Neuron (in vitro differentiated cells): Measurements from ENCODE around the gene TAF12.
"Not testable (repeated sequence)": the region's sequence is repeated elsewhere in the genome, so short reads cannot be mapped to it uniquely, and the experiment has no call there.

Experiments
- H2AFZ ChIP-seq: one replicate; pipeline ENCODE4 v1.6.1; 2013; ENCODE audit warnings: low read depth, mild to moderate bottlenecking, inconsistent platforms, low read length, moderate library complexity
- H3K27me3 ChIP-seq: one replicate; pipeline ENCODE4 v1.6.1; 2013; ENCODE audit warnings: low read length; ENCODE audit not compliant: insufficient read depth
- H3K36me3 ChIP-seq: one replicate; pipeline ENCODE4 v1.6.1; 2013; ENCODE audit warnings: low read length; ENCODE audit not compliant: insufficient read depth
- H3K4me1 ChIP-seq: one replicate; pipeline ENCODE4 v1.6.1; 2013; ENCODE audit warnings: low read length; ENCODE audit not compliant: insufficient read depth
- H3K4me3 ChIP-seq: 2 replicates; pipeline ENCODE4 v1.5.1; 2013; ENCODE audit warnings: mild to moderate bottlenecking, low read length, moderate library complexity
- H3K9me3 ChIP-seq: one replicate; pipeline ENCODE4 v1.6.1; 2013; ENCODE audit warnings: low read length

Gene TAF12

DNA sequence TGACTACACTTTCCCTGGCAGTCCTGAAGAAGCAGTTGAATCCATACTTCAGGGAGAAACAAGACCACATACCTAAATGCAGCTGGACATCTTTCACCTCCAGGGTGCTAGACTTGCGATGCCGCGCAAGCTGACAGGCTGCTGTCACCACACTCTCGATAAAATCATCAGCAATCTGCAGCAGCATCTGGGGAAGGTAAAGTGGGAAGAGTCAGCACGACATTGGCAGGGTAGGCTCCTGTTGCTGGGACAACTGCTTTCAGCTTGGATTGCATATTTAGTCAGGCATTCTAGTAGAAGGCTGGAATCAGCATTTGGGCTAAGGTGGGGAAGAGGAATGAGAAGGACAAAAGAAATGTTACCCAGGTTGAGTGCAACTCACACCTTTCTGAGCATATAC is 29.7 kb downstream of the TAF12 start:
- peaks cover 39% of the 10 kb centered on the region for H3K36me3 ChIP-seq
- no peaks in the 10 kb centered on the region for H3K9me3 ChIP-seq
- no peaks in the 10 kb centered on the region for H3K27me3 ChIP-seq
- no peak overlapping the region for H2AFZ ChIP-seq
- H3K4me3 ChIP-seq: no peak overlapping the region
- no peaks in the 10 kb centered on the region for H3K4me1 ChIP-seq

DNA sequence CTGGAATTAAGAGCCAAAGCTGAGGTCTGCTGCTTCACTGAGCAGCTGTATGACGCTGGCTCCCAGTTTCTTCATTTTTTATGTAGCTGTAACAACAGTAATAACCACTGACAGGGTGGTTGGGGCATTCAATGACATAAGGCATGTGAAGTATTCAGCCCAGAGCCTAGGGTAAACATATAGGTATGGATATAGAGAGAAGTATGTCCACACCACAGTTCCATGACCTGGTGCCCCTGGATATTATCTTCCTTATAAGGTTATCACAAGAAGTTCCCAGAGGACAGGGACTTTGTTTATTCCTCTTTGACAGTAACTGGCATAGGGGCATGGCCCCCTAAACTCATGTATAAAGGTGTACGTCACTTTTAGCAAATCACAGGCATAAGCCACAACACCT is 36.1 kb downstream of the TAF12 start:
- no peaks in the 10 kb centered on the region for H3K27me3 ChIP-seq
- H3K36me3 ChIP-seq: peaks cover 39% of the 10 kb centered on the region
- no peak overlapping the region for H2AFZ ChIP-seq
- no peaks in the 10 kb centered on the region for H3K4me1 ChIP-seq
- H3K4me3 ChIP-seq: no peak overlapping the region
- no peaks in the 10 kb centered on the region for H3K9me3 ChIP-seq

- H3K4me1 ChIP-seq: no peaks in the 10 kb centered on the region
- no peaks in the 10 kb centered on the region for H3K27me3 ChIP-seq
- H2AFZ ChIP-seq: no peak overlapping the region
- no peak overlapping the region for H3K4me3 ChIP-seq
- H3K9me3 ChIP-seq: no peaks in the 10 kb centered on the region
- peaks cover 28% of the 10 kb centered on the region for H3K36me3 ChIP-seq
These were observed 37.9 kb downstream of the TAF12 start for GRCh38 chr1:28604962-28605361.

DNA sequence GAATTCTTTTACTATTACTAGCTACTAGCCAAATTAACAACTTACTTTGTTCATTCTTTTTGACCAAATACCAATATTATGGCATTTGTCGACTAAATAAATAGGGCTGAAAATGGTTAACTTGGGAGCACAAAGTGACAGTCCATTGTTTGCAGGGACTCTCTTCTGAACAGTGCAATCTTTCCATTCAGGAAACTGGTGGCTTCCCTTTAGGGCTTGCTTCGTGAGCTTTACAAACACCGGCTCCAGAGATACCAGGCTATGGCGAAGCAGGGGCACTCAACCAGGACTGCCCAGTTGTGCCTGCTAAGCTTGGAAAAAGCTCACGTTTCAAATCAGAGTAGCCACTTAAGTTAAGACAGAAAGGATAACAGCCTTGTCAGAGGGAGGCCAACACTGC is 38.5 kb downstream of the TAF12 start:
- no peak overlapping the region for H2AFZ ChIP-seq
- no peak overlapping the region for H3K4me3 ChIP-seq
- H3K9me3 ChIP-seq: no peaks in the 10 kb centered on the region
- peaks cover 28% of the 10 kb centered on the region for H3K36me3 ChIP-seq
- no peaks in the 10 kb centered on the region for H3K27me3 ChIP-seq
- no peaks in the 10 kb centered on the region for H3K4me1 ChIP-seq

DNA sequence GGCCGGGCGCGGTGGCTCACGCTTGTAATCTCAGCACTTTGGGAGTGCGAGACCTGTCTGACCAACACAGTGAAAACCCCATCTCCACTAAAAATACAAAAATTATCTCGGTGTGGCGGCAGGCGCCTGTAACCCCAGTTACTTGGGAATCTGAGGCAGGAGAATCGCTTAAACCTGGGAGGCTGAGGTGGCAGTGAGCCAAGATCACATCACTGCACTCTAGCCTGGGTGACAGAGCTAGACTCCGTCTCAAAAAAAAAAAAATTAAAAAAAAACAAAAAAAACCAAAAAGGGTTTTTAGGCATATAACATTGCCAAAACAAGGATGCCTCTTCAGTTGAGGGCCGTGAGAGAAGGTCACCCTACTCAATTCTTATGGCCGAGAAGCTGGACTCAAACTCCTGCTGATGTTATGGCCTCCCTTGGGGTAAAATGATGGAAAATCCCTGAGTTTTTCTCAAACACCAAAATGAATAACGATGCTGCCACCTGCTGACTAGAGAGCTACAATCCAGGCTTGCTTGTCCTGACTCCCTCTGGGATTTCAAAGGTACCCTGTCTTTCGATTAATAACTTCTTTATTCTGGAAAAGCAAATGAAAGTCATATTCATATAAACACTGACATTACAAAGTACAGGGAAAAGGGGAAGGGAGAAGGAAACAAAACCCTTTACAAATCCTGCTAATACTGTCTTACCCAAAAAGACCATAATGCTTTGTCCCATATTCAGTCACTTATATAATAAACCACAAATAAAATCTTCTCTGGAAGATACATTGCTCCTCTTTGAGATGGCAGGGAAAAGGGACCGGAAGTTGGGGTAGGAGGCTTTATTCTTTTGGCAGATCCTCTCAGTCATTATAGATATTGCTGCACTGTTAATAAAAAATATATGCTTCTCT is 40.1 kb downstream of the TAF12 start:
- Histone ChIP-seq H3K27me3 (no peaks in the 10 kb centered on the region), H3K4me3 (no peak overlapping the region), H2AFZ (no peak overlapping the region), H3K9me3 (no peaks in the 10 kb centered on the region), H3K36me3 (peaks cover 28% of the 10 kb centered on the region), H3K4me1 (no peaks in the 10 kb centered on the region)

- no peak overlapping the region for H2AFZ ChIP-seq
- no peaks in the 10 kb centered on the region for H3K27me3 ChIP-seq
- peaks cover 19% of the 10 kb centered on the region for H3K36me3 ChIP-seq
- no peaks in the 10 kb centered on the region for H3K9me3 ChIP-seq
- H3K4me1 ChIP-seq: no peaks in the 10 kb centered on the region
- H3K4me3 ChIP-seq: no peak overlapping the region
These were observed 41.2 kb downstream of the TAF12 start for GRCh38 chr1:28601696-28602095.

GRCh38 chr1:28596276-28596675 is 46.6 kb downstream of the TAF12 start:
- not testable (repeated sequence) for H3K9me3 ChIP-seq, H3K27me3 ChIP-seq, H3K4me1 ChIP-seq, H2AFZ ChIP-seq, H3K4me3 ChIP-seq, H3K36me3 ChIP-seq

GRCh38 chr1:28595412-28596191 is 47.3 kb downstream of the TAF12 start:
- Histone ChIP-seq H3K9me3 (no peaks in the 10 kb centered on the region), H3K4me3 (no peak overlapping the region), H3K4me1 (no peaks in the 10 kb centered on the region), H3K36me3 (peaks cover 2% of the 10 kb centered on the region), H3K27me3 (no peaks in the 10 kb centered on the region), H2AFZ (no peak overlapping the region)

GRCh38 chr1:28594686-28595411 is 48.0 kb downstream of the TAF12 start:
- H3K36me3 ChIP-seq, H3K4me3 ChIP-seq, H2AFZ ChIP-seq, H3K9me3 ChIP-seq, H3K4me1 ChIP-seq, H3K27me3 ChIP-seq: not testable (repeated sequence)

DNA sequence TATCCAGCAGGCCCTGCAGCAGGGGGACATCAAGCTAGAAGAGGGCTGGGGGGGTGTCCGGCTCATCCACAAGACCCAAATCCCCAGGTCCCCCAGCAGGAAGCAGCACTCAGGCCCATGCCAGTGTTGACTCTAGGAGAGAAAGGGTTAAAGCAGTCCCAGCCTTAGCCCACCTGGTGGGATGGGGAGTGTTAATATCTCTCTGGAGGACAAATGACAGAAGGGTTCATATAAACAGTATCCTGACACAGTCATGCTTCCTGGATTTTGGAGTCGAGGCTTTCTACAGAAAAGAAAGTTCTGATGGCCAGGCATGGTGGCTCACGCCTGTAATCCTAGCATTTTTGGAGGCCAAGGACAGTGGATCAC is 48.9 kb downstream of the TAF12 start:
- not testable (repeated sequence) for H2AFZ ChIP-seq, H3K9me3 ChIP-seq, H3K4me1 ChIP-seq, H3K4me3 ChIP-seq, H3K27me3 ChIP-seq, H3K36me3 ChIP-seq

- H3K27me3 ChIP-seq: no peaks in the 10 kb centered on the region
- H3K4me1 ChIP-seq: no peaks in the 10 kb centered on the region
- H3K4me3 ChIP-seq: peak overlapping the region; percentile 21
- no peak overlapping the region for H2AFZ ChIP-seq
- H3K36me3 ChIP-seq: peaks cover 2% of the 10 kb centered on the region
- no peaks in the 10 kb centered on the region for H3K9me3 ChIP-seq
These were observed 50.4 kb downstream of the TAF12 start for GRCh38 chr1:28592321-28593071.

DNA sequence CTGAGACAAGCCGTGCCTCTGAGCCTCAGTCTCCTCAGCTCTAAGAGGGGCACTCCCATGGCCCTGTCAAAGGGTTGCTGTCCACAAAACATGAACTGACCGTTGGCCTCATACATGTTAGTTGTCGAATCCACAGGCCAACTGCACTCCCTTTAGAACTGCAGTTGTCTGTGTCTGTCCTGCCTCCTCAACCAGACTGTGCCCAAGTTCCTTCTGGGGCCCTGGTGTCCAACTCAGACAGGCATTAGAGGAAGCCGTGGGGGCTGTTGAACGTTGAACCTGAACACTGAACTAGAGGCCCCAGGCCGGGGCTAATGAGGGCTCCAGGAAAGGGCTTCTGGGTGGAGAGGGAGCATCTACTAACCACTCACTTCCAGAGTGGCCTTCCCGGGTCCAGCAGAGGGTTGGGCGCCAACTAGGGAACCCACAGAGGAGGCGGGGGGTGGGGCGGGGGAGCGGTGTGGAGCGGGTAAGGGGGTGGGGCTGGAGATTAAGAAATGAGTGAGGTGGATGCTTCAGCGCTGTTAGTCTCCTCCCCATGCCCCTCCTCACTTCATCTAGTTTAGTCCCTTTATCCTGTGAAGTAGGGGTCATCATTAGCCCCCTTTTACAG is 51.1 kb downstream of the TAF12 start, which contains the start of gene RAB42:
TSS of gene RAB42 (plus strand) at position 558 of the 613 bp plus-strand sequence. CDS start 247 bp downstream, outside the sequence.
- no peaks in the 10 kb centered on the region for H3K27me3 ChIP-seq
- no peaks in the 10 kb centered on the region for H3K4me1 ChIP-seq
- H3K36me3 ChIP-seq: peaks cover 2% of the 10 kb centered on the region
- H3K9me3 ChIP-seq: no peaks in the 10 kb centered on the region
- H2AFZ ChIP-seq: no peak within 1 kb of the TSS
- H3K4me3 ChIP-seq: peak within 1 kb of the TSS; percentile 21
